Testis (tissue), 3 donors: ENCODE data around the gene TANK. TPM values are rescaled to one million over a fixed set of nuclear protein-coding genes. Genes with fewer than 3 reads are reported as not detected.
"Not testable (repeated sequence)": the region's sequence is repeated elsewhere in the genome, so short reads cannot be mapped to it uniquely, and the experiment has no call there.

Experiments used
- DNase-seq: peaks from one replicate; pipeline ENCODE4 v3.0.0-alpha.2; 2019
- H3K27ac ChIP-seq, 2 donors: fragments of 200-600 bp; sonication (generic); one replicate each; pipeline ENCODE4 v1.5.1; 2019
- H3K27me3 ChIP-seq: fragments of 200-600 bp; sonication (generic); one replicate; pipeline ENCODE4 v1.5.1; 2019
- H3K36me3 ChIP-seq: fragments of 200-600 bp; sonication (generic); one replicate; pipeline ENCODE4 v1.5.1; 2017; ENCODE audit warnings: low read depth; ENCODE audit errors: missing control alignments
- H3K4me1 ChIP-seq: fragments of 200-600 bp; sonication (generic); one replicate; pipeline ENCODE4 v1.5.1; 2019
- H3K4me3 ChIP-seq, 2 donors: fragments of 200-600 bp; sonication (generic); one replicate each; pipeline ENCODE4 v1.5.1; 2017 to 2019
- H3K9me3 ChIP-seq: fragments of 200-600 bp; sonication (generic); one replicate; pipeline ENCODE4 v1.5.1; 2017
- POLR2A ChIP-seq: fragments of 450-650 bp; IDR thresholded peaks from one replicate; pipeline ENCODE4 v1.6.1; 2017; ENCODE audit warnings: antibody characterized with exemption, mild to moderate bottlenecking, moderate library complexity
- WGBS, 2 donors: methylation state at CpG; one replicate each; pipeline ENCODE4 v1.1.5; 2018; 5-methylcytosine and 5-hydroxymethylcytosine counted together
- intact Hi-C: fragments of 100-400 bp; cut with DNase I; formaldehyde crosslinking; loops from one replicate; pipeline ENCODE4 v1.15.1; 2023; ENCODE audit warnings: low total_unique reads
- polyA plus RNA-seq: library from polyadenylated mRNA; stranded (reverse); fragments of 350-450 nt; fragmentation: Illumina TruSeq; extraction: RNeasy Lipid Tissue Mini Kit (QIAGEN cat#74804); gene quantifications from one replicate; pipeline ENCODE4 v1.2.3, GENCODE V29; 2014; ENCODE audit warnings: low read depth, low replicate concordance; ENCODE audit not compliant: insufficient read depth
- total RNA-seq, 2 donors: library from RNA; depleted of rRNA; stranded (reverse); fragments of >200 nt; gene quantifications; one replicate each; pipeline ENCODE4 v1.2.3, GENCODE V29; 2016
- TF ChIP-seq, protein P1 (sequence below), 3 experiments: fragments of 450-650 bp in 2 of 3; fragments of 200-600 bp in 1 of 3; sonication (generic) in 1 of 3; IDR thresholded peaks; one replicate each; pipeline ENCODE4 v1.5.1; 2016 to 2019; ENCODE audit warnings: antibody characterized with exemption in 3 of 3, mild to moderate bottlenecking in 2 of 3, moderate library complexity in 1 of 3

The TANK gene
- total and polyA plus RNA-seq, 3 donors from 2014 or later, result 34.7 to 63.6 (median 52.8) TPM

- Histone ChIP-seq H3K36me3 (no peaks in the 10 kb centered on the region), H3K4me3 (no peak overlapping the region), H3K27ac (no peak overlapping the region), H3K27me3 (no peaks in the 10 kb centered on the region), H3K4me1 (no peaks in the 10 kb centered on the region), H3K9me3 (no peaks in the 10 kb centered on the region)
- 72 to 75% methylated on average over 4 of the region's 4 CpGs for WGBS, 2 donors
- no peak for DNase-seq
- intact Hi-C loops, result no loop called here
- TF ChIP-seq, protein P1, sequence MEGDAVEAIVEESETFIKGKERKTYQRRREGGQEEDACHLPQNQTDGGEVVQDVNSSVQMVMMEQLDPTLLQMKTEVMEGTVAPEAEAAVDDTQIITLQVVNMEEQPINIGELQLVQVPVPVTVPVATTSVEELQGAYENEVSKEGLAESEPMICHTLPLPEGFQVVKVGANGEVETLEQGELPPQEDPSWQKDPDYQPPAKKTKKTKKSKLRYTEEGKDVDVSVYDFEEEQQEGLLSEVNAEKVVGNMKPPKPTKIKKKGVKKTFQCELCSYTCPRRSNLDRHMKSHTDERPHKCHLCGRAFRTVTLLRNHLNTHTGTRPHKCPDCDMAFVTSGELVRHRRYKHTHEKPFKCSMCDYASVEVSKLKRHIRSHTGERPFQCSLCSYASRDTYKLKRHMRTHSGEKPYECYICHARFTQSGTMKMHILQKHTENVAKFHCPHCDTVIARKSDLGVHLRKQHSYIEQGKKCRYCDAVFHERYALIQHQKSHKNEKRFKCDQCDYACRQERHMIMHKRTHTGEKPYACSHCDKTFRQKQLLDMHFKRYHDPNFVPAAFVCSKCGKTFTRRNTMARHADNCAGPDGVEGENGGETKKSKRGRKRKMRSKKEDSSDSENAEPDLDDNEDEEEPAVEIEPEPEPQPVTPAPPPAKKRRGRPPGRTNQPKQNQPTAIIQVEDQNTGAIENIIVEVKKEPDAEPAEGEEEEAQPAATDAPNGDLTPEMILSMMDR (IDR thresholded peaks at IDR 0.05), result no peak
- no peak for TF ChIP-seq POLR2A
Measured at GRCh38 chr2:161178756-161179155, 18.5 kb downstream of the TANK start.

DNA sequence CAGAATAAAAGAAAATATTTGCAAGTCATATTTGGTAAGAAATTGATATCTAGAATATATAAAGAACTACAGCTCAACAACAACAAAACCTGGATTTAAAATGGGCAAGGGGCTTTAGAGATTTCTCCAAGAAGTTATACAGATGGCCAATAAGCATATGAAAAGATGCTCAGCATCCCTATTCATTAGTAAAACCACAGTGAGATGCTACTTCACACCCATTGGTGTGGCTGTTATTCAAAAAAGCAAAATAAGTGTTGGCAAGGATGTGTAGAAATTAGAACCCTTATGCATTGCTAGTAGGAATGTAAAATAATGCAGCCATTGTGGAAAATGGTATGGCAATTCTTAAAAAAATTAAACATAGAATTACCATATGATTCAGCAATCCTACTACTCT, 29.8 kb downstream of the TANK start:
- H3K27ac ChIP-seq, result no peak overlapping the region
- no peaks in the 10 kb centered on the region for H3K4me1 ChIP-seq
- H3K9me3 ChIP-seq, result no peaks in the 10 kb centered on the region
- no peaks in the 10 kb centered on the region for H3K27me3 ChIP-seq
- no peak overlapping the region for H3K4me3 ChIP-seq
- TF ChIP-seq, protein P1 (IDR thresholded peaks at IDR 0.05), result no peak
- TF ChIP-seq POLR2A, result no peak
- no peak for DNase-seq
- intact Hi-C loops, result no loop called here
- H3K36me3 ChIP-seq, result no peaks in the 10 kb centered on the region

GRCh38 chr2:161195602-161196001, 35.4 kb downstream of the TANK start:
- H3K36me3 ChIP-seq, H3K4me3 ChIP-seq, H3K9me3 ChIP-seq, H3K4me1 ChIP-seq, H3K27ac ChIP-seq, intact Hi-C loops, H3K27me3 ChIP-seq, DNase-seq: not testable (repeated sequence)
- WGBS, 2 donors, result 92 to 97% methylated on average over 4 of the region's 4 CpGs

DNA sequence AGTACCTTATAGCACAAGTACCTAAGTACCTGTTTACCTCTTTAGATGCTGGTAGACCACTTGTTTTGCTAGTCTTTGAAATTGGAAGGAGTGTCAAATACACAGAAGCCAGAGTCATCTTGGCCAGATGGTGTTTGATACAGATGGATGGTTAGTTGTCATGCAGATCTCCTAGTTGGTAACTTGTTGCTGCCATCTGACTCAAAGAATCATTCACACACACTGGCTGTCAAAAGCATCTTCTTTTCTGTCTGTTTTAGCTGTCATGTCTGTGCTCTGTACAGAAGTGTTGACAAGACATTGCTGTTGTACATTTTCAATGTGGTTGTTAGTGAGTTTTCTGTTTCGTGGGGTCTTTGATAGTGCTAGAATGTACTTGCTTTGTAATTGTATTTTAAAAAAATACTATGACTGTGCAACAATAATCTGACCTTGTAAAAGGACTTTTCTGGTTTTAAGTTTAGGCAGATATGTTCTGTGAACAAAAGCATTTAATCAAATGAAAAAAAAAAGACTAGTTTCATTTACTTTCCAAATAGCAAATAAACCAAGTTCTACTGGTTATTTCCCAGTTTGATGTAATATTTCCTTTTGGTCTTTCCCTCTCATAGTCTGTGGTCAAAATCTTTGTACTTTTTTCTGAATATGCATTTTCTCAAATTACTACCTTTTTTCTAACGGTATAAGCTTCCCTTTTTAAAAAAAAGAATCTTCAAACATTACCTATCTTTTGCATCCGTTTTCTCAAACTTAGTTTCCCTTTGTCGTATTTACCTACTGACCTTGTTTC, 39.9 kb downstream of the TANK start:
- Histone ChIP-seq H3K4me1 (no peaks in the 10 kb centered on the region), H3K36me3 (no peaks in the 10 kb centered on the region), H3K27me3 (no peaks in the 10 kb centered on the region), H3K27ac (no peak overlapping the region), H3K9me3 (no peaks in the 10 kb centered on the region), H3K4me3 (no peak overlapping the region)
- no peak for DNase-seq
- intact Hi-C loops, result no loop called here
- no peak for TF ChIP-seq POLR2A
- TF ChIP-seq, protein P1 (IDR thresholded peaks at IDR 0.05), result no peak
- WGBS, 2 donors, result 82 to 86% methylated on average over 4 of the region's 4 CpGs

- H3K4me1 ChIP-seq, result no peaks in the 10 kb centered on the region
- H3K4me3 ChIP-seq, result no peak overlapping the region
- intact Hi-C loops, result no loop called here
- no peaks in the 10 kb centered on the region for H3K27me3 ChIP-seq
- TF ChIP-seq, protein P1 (IDR thresholded peaks at IDR 0.05), result no peak
- TF ChIP-seq POLR2A, result no peak
- WGBS, 2 donors, result 84 to 93% methylated on average over 3 of the region's 3 CpGs
- no peak for DNase-seq
- H3K9me3 ChIP-seq, result no peaks in the 10 kb centered on the region
- no peak overlapping the region for H3K27ac ChIP-seq
- no peaks in the 10 kb centered on the region for H3K36me3 ChIP-seq
Measured at GRCh38 chr2:161204846-161205245, 44.6 kb downstream of the TANK start.
